NCI-H748 (cell line): ENCODE results near the gene GLRX2.
"Not testable (repeated sequence)": the region's sequence is repeated elsewhere in the genome, so short reads cannot be mapped to it uniquely, and the experiment has no call there.

Experiments
- DNase-seq: peaks from one replicate; lab custom pipeline; 2025; ENCODE audit not compliant: unreplicated experiment; lab: John Stamatoyannopoulos, UW

Gene GLRX2, protein sequence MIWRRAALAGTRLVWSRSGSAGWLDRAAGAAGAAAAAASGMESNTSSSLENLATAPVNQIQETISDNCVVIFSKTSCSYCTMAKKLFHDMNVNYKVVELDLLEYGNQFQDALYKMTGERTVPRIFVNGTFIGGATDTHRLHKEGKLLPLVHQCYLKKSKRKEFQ

DNA sequence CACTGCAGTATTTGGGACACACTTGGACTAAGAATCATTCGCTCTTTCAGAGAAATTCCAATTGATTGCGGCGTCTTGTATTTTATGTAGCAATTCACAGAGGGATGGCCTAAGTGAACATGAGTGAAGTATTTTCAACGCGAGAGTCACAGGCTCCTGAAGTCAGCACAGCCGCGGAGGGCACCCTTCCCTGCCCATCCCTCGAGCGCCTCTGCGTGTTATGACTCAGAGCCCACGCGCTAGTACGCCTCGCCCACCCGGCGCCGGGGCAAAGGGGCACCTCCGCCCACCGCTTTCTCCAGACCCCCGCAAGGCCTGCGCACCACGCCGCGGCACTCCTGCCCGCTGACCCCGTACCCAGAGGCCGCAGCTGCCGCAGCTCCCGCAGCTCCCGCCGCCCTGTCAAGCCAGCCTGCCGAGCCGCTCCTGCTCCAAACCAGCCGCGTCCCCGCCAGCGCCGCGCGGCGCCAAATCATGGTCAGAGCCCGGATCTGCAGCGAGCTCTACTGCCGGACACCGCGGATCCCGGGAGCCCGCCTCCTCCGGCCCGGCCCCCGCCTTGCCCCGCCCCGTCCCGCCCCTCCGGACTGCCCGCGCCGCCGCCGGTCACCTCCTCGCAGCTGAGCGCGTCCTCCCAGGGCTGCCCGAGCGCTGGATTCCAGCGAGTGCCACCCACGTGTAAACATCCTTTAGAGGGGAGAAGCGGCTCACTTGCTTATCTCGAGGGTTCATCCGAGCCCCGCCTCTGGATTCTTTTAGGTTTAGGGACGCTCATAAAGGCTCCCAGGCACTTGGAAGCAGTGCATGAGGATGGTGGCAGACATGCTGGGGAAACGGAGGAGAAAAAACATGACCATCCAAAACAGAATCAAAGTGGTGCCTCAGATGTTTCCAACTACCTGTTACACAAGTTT, at the start of gene GLRX2:
Gene GLRX2, minus strand, starts transcription at position 508 of the 914 bp plus-strand sequence. Its CDS starts 32 bp downstream, at position 476.
- DNase-seq = peak; percentile 86

DNA sequence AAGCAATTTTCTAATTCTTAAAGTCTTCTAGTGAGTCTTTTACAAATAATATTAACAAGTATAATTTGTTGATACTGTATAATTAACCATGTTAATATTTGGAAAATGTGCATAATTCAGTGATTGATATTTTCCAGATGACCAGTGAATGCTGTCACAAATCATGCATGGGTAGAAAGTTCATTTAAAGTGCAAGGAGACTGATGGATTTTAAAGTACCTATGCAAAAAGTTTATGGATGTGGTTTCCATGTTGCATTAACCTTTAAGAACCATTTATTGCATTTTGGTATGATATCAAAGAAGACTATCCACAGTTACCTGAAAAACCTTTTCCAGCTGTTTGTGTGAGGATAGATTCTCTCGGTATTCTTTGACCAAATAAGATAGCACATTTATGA, 39.8 kb upstream of the GLRX2 start:
- no peak for DNase-seq

DNA sequence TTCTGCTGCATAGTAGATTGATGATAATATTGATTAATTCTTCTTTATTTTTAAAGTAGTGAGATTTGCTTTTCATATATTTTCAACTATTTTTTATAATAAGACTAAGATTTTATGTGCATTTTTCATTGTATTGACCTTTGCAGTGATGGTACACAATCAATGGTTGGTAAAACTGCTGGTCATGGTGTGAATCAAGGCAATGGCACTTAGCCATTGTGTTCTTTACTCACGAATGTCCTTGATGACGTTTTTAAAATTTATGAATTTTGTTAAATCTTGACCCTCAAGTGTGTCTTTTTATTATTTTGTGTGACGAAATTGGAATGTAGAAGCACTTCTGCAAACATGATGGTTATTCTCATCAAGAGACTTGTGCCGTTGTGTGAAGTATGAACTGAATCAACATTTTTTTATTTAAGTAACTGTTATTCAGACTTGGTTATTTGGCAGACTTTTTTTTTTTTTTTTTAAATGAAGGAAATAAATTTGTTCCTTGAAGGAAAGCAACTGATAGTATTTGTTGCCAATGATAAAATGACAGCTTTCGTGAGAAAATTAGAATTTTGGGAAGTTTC, 39.2 kb upstream of the GLRX2 start:
- DNase-seq = no peak

- no peak for DNase-seq
These were observed 38.1 kb upstream of the GLRX2 start for GRCh38 chr1:193143285-193143684.

- no peak for DNase-seq
These were observed 37.2 kb upstream of the GLRX2 start for GRCh38 chr1:193142409-193142808.

DNA sequence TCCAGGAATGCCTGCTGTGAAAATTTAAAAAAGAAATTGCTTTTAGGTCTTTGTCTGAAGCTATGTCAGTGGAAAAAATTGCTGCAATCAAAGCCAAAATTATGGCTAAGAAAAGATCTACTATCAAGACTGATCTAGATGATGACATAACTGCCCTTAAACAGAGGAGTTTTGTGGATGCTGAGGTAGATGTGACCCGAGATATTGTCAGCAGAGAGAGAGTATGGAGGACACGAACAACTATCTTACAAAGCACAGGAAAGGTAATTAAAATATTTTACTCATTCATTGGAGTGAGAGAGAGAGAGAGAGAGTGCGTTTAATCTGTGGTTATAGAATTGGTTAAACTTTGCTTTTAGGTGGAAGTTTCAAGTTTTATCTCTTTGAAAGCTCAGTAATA, 36.6 kb upstream of the GLRX2 start:
- no peak for DNase-seq

GRCh38 chr1:193140254-193140653, 35.0 kb upstream of the GLRX2 start:
- no peak for DNase-seq

DNA sequence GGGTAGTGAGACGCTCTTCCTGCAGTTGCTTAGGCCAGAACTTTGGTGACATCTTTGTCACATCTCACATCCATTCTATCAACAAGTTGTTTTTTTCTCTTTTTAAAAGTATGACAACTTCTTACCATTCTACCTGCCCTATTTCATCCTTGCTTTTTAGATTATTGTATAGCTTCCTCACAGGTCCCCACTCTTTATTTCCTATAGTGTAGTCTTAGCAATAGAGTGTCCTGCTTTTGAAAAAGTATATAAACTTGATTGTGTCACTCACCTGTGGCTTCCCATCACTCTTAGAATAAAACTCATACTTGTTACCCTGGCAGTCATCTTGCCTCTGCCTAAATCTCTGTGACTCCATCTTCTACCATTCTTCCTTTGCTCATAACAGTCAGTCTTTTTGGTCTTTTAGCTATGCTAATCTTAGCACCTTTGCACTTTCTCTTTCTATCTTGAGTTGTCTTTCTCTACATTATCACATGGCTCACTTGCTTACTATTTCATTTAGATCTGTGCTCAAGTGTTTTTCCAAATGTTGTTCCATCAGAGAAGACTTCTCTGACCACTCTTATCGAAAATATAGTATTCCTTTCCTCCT, 26.1 kb upstream of the GLRX2 start:
- no peak for DNase-seq

GRCh38 chr1:193125369-193125768, 20.2 kb upstream of the GLRX2 start:
- DNase-seq = no peak

DNA sequence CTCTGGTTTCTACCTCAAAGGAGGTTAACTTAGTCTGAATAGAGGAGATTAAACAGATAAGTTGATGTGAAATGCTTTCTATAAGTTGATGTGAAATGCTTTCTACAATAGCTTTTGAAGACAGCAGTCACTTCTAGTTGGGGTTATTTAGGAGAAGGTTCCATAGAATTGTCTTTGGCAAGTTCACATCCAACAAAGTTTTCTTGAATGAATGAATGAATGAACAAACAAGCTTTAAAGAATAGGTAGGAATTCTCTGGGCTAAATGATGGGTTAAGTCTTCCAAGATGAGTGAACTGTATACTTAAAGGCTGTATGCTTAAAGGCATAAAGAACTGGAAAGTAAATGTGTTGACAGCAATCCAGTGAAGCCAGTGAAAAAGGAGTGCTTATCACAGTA, 18.5 kb upstream of the GLRX2 start:
- no peak for DNase-seq

DNA sequence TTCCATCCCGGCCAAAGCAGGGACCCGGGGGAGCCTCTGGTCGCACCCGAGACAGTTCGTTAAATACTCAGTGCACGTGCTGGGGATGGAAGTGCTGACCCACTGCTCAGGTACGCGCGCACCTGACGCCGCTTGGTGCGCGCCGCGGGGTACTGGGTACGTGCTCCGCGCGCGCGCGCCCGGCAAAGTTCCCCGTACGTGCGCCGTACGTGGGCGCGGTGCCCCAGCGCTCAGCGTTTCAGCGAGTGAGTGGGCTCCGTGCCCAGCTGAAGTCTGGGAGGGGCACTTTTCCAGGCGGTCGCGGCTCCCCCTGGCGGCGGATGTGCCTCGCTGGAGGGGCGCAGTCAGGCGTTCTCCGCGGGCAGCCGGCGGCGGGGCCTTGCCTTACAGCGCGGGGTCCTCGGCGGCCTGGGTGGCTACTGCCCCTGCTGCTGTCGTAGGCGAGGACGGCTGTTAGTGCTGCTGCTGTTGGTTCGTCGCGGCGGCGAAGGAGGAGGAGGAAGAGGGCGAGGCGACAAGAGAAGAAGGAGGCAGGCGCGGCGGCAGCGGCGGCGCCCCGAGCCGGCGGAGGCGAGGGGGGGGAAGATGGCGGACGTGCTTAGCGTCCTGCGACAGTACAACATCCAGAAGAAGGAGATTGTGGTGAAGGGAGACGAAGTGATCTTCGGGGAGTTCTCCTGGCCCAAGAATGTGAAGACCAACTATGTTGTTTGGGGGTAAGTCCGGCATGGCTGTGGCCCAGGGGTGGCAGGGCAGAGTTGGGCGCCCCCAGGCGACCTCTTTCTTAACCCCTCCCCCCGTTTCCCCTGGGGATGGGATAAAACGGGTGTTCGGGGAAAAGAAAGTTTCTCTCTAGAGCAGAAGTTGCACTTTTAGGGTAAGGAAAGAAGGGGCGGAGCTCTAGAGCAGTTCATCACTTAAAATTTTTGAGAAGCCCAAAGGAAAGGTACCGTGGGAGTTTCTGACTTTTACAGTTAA, 16.7 kb upstream of the GLRX2 start, which contains the start of gene CDC73:
Gene CDC73, plus strand, starts transcription at position 416 of the 978 bp plus-strand sequence. Its CDS starts 170 bp downstream, at position 586.
- peak; percentile 95 for DNase-seq

DNA sequence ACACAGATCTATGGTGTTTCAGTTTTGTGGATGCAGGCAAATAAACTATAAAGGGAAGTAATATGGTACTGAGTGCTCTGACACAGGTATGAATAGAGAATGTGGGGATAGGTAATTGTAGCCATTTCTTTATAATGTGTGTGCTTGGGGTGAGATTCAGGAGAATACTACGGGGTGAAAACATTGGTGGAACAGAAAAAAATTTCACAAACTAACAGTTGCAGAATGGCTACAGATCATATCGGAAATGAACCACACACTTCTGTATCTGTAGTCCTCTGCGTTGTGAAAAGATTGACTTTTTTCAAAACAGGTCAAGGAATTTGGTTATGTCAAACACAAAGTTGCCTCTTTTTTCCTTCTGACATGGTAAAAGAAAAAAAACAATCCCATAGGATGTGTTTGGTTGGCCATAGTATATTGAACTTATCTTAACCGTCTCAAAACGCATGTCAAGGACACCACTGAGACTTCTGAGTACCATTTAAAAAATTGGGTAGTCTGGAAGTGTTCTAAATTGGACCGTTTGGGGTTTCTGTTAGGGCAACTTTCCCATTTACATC, 15.5 kb upstream of the GLRX2 start:
- DNase-seq = no peak

GRCh38 chr1:193118803-193119730, 13.9 kb upstream of the GLRX2 start:
- DNase-seq = no peak

GRCh38 chr1:193118194-193118593, 13.0 kb upstream of the GLRX2 start:
- no peak for DNase-seq

- DNase-seq = not testable (repeated sequence)
These were observed 12.0 kb upstream of the GLRX2 start for GRCh38 chr1:193117167-193117566.

- DNase-seq = no peak
These were observed 10.5 kb upstream of the GLRX2 start for GRCh38 chr1:193115629-193116227.

- DNase-seq = no peak
These were observed 9.4 kb upstream of the GLRX2 start for GRCh38 chr1:193114485-193115095.

DNA sequence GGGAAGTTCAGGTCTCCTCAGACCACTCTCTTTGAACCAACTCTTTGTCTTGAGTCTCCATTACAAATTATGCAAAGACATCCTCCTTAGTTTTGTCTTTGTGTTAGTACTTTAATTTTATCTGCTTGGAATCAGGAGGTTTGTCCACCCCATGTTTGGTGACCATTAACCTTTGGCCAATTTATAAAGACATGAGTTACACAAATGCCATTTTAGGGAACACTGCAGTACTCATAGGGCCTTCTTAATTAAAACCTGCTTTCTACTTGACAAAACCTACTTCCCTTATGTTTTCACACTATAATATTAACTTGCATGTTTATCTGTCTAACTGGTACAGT, 8.7 kb upstream of the GLRX2 start:
- no peak for DNase-seq
